Small intestine (tissue), 7 donors: Measurements from ENCODE around the gene PHLDB1. TPM values are rescaled to one million over a fixed set of nuclear protein-coding genes. Genes with fewer than 3 reads are reported as not detected.

Experiments used
- DNase-seq, 2 donors: peaks; one replicate each; pipeline versions ENCODE4 v3.0.0 to v3.0.0-alpha.2; 2013
- FAIRE-seq: peaks from 2 replicates; lab custom pipeline; 2012; peaks lifted over from hg19 to GRCh38; lab: Jason Lieb, UNC
- H3K27ac ChIP-seq, 3 donors: one replicate each; pipeline ENCODE4 v1.5.1; 2013; ENCODE audit warnings: low read length in 2 of 3, mild to moderate bottlenecking in 2 of 3, control low read depth in 1 of 3, inconsistent platforms in 1 of 3, low read depth in 1 of 3, moderate library complexity in 1 of 3
- H3K27me3 ChIP-seq, 3 donors: one replicate each; pipeline ENCODE4 v1.6.1; 2013; ENCODE audit warnings: low read length in 3 of 3, inconsistent platforms in 1 of 3; ENCODE audit not compliant: control insufficient read depth in 3 of 3, insufficient read depth in 3 of 3
- H3K36me3 ChIP-seq, 3 donors: one replicate each; pipeline ENCODE4 v1.6.1; 2013; ENCODE audit warnings: low read length in 3 of 3, inconsistent platforms in 1 of 3, low read depth in 1 of 3, mild to moderate bottlenecking in 1 of 3, moderate library complexity in 1 of 3; ENCODE audit not compliant: control insufficient read depth in 3 of 3, insufficient read depth in 2 of 3
- H3K4me1 ChIP-seq, 3 donors: one replicate each; pipeline ENCODE4 v1.6.1; 2013; ENCODE audit warnings: low read length in 2 of 3, inconsistent platforms in 1 of 3, low read depth in 1 of 3, mild to moderate bottlenecking in 1 of 3, moderate library complexity in 1 of 3; ENCODE audit not compliant: control insufficient read depth in 3 of 3, insufficient read depth in 2 of 3
- H3K4me3 ChIP-seq, 3 donors: one replicate each; pipeline ENCODE4 v1.5.1; 2013; ENCODE audit warnings: low read length in 3 of 3, control low read depth in 1 of 3, inconsistent platforms in 1 of 3, low read depth in 1 of 3, mild to moderate bottlenecking in 1 of 3, moderate library complexity in 1 of 3
- H3K9me3 ChIP-seq, 2 donors: one replicate each; pipeline ENCODE4 v1.6.1; 2013; ENCODE audit warnings: low read depth in 1 of 2, low read length in 1 of 2; ENCODE audit not compliant: control insufficient read depth in 2 of 2, insufficient read depth in 1 of 2
- WGBS, 3 donors: extraction: QIAGEN DNeasy Blood & Tissue Kit; methylation state at CpG; one replicate each; pipeline ENCODE4 v1.1.7; 2013; 5-methylcytosine and 5-hydroxymethylcytosine counted together
- polyA plus RNA-seq, 4 donors: library from polyadenylated mRNA; stranded (reverse) in 3 of 4; unstranded in 1 of 4; fragments of 200-250 nt in 3 of 4; fragments of 120-200 nt in 1 of 4; gene quantifications; one replicate each; pipeline versions ENCODE4 v1.2.1 to v1.2.3, GENCODE V29; 2013
- donor health status: healthy with polysubstance abuse.
- donor health status: control.
- donor health status: control.
- donor health status: Bipolar disorder and iron deficiency.
- donor health status: healthy.

Gene PHLDB1
- polyA plus RNA-seq, 4 donors, result 14.1 to 30.7 (median 21.9) TPM

- WGBS, 3 donors, result 87 to 95% (median 94%) methylated on average over 6 of the region's 6 CpGs
Measured at GRCh38 chr11:118615282-118615975, 8.0 kb downstream of the PHLDB1 start.

GRCh38 chr11:118615976-118616371, 8.6 kb downstream of the PHLDB1 start:
- Histone ChIP-seq H3K27me3 (peaks cover 0 to 30% (median 5%) of the 10 kb centered on the region in 3 donors), H3K4me1 (peaks cover 2 to 29% (median 4%) of the 10 kb centered on the region in 3 donors), H3K9me3 (no peaks in the 10 kb centered on the region), H3K27ac (no peak overlapping the region), H3K36me3 (peaks cover 0 to 32% (median 0%) of the 10 kb centered on the region in 3 donors), H3K4me3 (no peak overlapping the region)
- WGBS, 3 donors, result 90 to 100% (median 92%) methylated on average over 3 to 5 of the region's 5 CpGs
- no peak for FAIRE-seq
- DNase-seq, result no peak

More at GRCh38 chr11:118615282-118615975, 8.0 kb downstream of the PHLDB1 start:
- peaks cover 0 to 33% (median 5%) of the 10 kb centered on the region in 3 donors for H3K27me3 ChIP-seq
- DNase-seq (no peak), FAIRE-seq (no peak)
- no peak overlapping the region for H3K27ac ChIP-seq
- peaks cover 0 to 32% (median 0%) of the 10 kb centered on the region in 3 donors for H3K36me3 ChIP-seq
- peaks cover 0 to 23% (median 0%) of the 10 kb centered on the region in 3 donors for H3K4me1 ChIP-seq
- no peaks in the 10 kb centered on the region for H3K9me3 ChIP-seq
- no peak overlapping the region for H3K4me3 ChIP-seq

DNA sequence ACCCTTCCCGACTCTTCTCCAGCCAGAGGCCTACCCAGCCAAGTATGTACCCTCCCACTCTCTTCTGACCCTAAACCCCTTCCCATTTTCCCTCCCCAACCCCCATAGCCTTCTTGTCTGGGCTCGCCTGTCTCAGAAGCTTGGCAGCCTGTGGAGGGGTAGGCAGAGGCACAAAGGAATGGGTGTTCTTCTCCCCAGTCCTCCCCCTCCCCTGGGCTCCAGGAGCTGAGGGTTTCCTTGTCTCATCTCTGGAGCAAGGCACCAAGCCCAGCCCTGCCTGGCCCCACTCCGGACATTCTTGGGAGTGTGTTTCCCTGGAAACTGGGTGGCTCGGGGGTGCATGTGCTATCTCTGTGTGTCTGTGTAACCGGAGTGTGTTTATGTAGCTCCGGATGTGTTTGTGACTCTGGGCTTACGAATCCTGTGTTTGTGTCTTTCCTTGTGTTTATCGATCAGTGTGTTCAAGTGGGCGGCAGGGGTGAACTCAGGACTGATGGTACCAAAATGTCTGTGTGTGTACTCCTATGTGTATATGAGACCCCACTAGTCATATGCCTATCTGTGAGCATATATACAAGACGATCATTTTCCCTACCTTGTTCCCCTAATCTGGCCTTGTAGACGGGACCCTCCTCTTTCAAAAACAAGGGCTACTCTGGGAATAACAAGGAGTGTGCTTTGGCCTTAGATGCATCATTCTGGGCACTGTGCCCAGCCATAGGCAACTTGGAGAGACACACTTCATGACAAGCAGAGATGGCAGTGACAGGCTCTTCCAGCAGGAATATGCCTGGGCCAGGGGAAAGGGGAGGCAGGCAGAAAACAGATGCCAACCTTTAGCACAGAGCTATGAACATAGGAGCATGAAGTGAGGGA, 10.9 kb downstream of the PHLDB1 start:
- 55 to 84% (median 76%) methylated on average over 11 of the region's 11 CpGs for WGBS, 3 donors
- Histone ChIP-seq H3K4me1 (peaks cover 2 to 35% (median 10%) of the 10 kb centered on the region in 3 donors), H3K9me3 (no peaks in the 10 kb centered on the region), H3K36me3 (peaks cover 0 to 35% (median 0%) of the 10 kb centered on the region in 3 donors), H3K27ac (peak overlapping the region in 2 of 3 donors; percentile 62 to 83), H3K27me3 (peaks cover 0 to 12% (median 5%) of the 10 kb centered on the region in 3 donors), H3K4me3 (no peak overlapping the region)
- DNase-seq, result peak in 1 of 2 donors; percentile 41
- no peak for FAIRE-seq

DNA sequence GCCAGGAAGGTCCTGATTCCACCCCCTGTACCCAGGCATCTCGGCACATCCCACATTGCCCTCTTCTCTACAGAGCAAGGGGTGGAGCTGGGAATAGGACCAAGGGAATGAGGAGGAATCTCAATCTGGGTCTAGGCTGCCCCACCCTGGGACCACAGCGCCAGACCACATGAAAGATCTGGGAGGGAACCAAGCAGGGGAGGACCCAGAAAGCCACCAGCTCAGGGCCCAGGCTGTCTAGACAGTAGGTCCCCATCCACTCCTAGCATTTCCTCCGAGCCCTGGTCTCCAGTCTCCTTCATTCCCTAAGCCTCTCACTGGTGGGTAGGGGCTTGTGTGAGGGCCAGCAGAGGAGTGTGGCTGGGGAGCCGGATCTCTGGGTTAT, 11.6 kb downstream of the PHLDB1 start:
- no peak overlapping the region for H3K4me3 ChIP-seq
- H3K27me3 ChIP-seq, result peaks cover 0 to 6% (median under 1%) of the 10 kb centered on the region in 3 donors
- peak overlapping the region in 2 of 3 donors; percentile 62 to 83 for H3K27ac ChIP-seq
- peaks cover 2 to 35% (median 10%) of the 10 kb centered on the region in 3 donors for H3K4me1 ChIP-seq
- 55 to 67% (median 64%) methylated on average over 4 of the region's 4 CpGs for WGBS, 3 donors
- peaks cover 0 to 32% (median 0%) of the 10 kb centered on the region in 3 donors for H3K36me3 ChIP-seq
- FAIRE-seq (no peak), DNase-seq (no peak)
- H3K9me3 ChIP-seq, result no peaks in the 10 kb centered on the region

DNA sequence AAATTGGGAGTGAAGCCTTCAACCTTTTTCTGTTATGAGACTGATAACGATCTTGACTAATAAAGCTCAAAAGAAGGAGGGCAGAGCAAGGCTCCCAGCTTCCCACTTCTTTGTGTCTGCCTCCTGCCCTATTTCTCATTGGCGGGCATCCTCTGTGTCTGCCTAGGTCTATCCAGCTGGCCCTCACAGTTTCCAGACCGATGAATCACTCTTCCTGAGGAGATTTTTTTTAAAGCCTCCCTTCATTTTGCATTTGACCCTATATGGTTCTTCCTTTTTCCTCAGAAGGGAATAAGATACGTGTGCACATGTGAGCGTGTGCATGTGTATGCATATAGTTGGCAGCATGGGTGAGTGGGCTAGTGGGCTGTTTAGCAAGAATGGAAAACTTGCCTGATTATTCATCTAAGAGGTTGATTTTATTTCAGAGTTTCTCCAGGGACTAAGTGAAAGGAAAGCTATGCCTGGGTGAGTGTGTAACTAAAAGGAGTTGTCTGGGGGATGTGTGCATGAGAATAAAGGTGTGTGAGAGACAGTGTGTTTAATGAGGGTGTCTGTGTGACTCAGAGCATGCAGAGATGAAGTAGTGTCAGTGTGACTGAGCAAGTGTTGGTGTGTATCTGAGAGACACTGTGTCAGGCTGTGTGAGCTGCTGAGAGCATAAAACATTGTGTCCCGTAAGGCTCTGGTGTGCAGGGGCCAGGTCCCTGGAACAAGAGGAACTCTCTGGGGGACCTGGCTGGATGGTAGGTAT, 12.2 kb downstream of the PHLDB1 start:
- Histone ChIP-seq H3K4me1 (peaks cover 2 to 35% (median 10%) of the 10 kb centered on the region in 3 donors), H3K36me3 (peaks cover 0 to 28% (median 0%) of the 10 kb centered on the region in 3 donors), H3K27ac (peak overlapping the region in 2 of 3 donors; percentile 62 to 83), H3K4me3 (no peak overlapping the region), H3K9me3 (no peaks in the 10 kb centered on the region), H3K27me3 (peaks cover 0 to 2% (median 0%) of the 10 kb centered on the region in 3 donors)
- 61 to 86% (median 77%) methylated on average over 6 of the region's 6 CpGs for WGBS, 3 donors
- no peak for FAIRE-seq
- no peak for DNase-seq

DNA sequence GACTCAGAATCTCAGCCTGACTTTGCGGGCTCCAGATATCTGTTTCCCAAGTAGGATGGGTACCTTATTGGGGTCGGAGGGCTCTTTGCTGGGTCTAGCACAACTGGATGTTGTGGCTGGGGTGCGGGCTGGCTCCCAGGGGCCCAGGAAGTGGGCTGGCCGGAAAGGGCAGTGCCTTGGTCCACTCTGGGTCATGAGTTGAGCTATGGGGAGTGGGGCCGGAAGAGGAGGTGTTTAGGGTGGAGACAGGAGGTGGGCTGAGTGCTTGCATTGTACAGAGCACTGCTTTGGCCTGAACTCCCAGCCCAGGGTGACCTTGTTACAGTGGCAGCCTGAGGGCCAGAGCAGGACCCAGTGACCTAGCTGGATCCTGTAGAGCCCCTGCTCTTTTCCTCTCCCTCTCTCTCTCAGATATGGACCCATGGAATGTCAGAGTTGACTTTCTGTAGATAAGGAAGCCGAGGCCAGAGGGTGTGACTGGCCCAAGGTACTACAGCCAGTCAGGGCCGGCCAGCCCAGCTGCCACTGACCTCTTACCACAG, 13.2 kb downstream of the PHLDB1 start:
- DNase-seq, result no peak
- Histone ChIP-seq H3K27ac (peak overlapping the region in 2 of 3 donors; percentile 49 to 77), H3K36me3 (peaks cover 0 to 32% (median 0%) of the 10 kb centered on the region in 3 donors), H3K4me3 (peak overlapping the region in 1 of 3 donors; percentile 29), H3K4me1 (peaks cover 2 to 35% (median 11%) of the 10 kb centered on the region in 3 donors), H3K27me3 (peaks cover 0 to 2% (median 0%) of the 10 kb centered on the region in 3 donors), H3K9me3 (no peaks in the 10 kb centered on the region)
- FAIRE-seq, result no peak
- 59 to 68% (median 61%) methylated on average over 6 to 7 of the region's 7 CpGs for WGBS, 3 donors

GRCh38 chr11:118621071-118621783, 13.8 kb downstream of the PHLDB1 start:
- Histone ChIP-seq H3K27me3 (peaks cover 0 to 2% (median 0%) of the 10 kb centered on the region in 3 donors), H3K36me3 (peaks cover 0 to 29% (median 0%) of the 10 kb centered on the region in 3 donors), H3K27ac (peak overlapping the region in 2 of 3 donors; percentile 76 to 77), H3K4me3 (peak overlapping the region in 2 of 3 donors; percentile 37 to 52), H3K9me3 (no peaks in the 10 kb centered on the region), H3K4me1 (peaks cover 2 to 37% (median 16%) of the 10 kb centered on the region in 3 donors)
- WGBS, 3 donors, result 6 to 7% (median 7%) methylated on average over 37 to 38 of the region's 38 CpGs
- no peak for FAIRE-seq
- DNase-seq, result peak; percentile 69 to 77
